ENCODE data around the gene RRM2.

RRM2 gene

DNA sequence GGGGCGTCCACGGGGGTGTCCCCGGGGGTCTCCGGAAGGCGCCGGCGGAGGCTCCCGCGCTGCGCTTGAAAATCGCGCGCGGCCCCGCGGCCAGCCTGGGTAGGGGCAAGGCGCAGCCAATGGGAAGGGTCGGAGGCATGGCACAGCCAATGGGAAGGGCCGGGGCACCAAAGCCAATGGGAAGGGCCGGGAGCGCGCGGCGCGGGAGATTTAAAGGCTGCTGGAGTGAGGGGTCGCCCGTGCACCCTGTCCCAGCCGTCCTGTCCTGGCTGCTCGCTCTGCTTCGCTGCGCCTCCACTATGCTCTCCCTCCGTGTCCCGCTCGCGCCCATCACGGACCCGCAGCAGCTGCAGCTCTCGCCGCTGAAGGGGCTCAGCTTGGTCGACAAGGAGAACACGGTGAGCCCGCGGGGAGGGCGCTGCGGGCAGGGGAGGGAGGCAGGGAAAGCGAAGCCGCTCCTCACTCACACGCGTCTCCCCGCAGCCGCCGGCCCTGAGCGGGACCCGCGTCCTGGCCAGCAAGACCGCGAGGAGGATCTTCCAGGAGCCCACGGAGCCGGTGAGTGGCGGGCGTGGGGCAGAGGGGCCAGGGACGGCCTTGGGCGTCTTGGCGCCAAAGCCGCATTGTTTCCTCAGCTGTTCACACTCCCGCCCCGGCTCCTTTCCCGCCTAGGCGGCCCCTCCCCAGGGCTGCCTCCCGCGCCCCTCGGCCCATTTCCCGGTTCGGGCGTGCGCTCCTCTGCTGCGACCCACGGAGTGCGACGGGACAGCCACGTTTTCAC is at the start of gene RRM2:
TSS of gene RRM2 (plus strand) at position 240 of the 781 bp plus-strand sequence. CDS start at position 300, 60 bp downstream.
- DNase-seq (ENCODE audit: low read depth) = peak; percentile 77

DNA sequence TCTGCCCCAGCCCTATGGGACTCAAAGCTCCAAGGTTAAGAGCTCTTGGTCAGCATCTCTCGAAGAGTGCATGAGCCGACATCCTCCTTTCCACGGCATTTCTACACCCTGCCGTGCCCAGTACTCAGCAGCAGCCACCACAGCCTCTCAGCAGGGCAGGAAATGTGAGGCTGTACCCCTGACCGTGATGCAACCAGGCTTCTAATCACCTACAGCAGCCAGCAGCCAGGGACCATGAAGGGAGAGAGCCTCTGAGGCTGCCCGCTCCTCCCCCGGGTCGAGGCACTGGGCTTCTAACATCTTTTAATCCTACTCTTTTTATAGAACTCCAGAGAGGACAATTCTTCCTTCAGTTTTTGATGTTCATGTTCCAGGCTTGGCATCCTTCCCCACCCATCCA is 48.8 kb upstream of the RRM2 start:
- DNase-seq (ENCODE audit: low read depth) = no peak

- no peak for DNase-seq (ENCODE audit: low read depth)
These were observed 47.4 kb upstream of the RRM2 start for GRCh38 chr2:10075101-10075500.

DNA sequence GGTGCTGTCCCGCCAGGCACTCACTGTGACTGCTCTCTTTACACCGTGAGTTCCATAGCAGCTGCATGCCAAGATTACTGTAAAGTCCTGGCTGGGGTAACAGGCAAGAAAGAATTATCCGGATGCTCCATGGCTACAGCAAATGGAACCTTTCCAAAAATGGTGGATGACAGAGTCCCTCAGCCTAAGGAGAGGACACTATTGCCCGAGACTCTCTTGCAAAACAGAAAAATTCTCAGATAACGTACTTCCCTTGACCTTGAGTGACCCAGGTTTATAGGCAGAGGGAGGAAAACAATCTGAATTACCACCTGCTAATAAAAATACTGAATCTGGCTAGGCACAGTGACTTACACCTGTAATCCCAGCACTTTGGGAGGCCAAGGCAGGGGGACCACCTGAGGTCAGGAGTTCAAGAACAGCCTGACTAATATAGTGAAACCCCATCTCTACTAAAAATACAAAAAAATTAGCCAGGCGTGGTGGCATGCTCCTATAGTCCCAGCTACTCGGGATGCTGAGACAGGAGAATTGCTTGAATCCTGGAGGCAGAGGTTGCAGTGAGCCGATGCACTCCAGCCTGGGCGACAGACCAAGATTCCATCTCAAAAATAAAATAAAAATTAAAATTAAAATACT is 46.8 kb upstream of the RRM2 start:
- no peak for DNase-seq (ENCODE audit: low read depth)

DNA sequence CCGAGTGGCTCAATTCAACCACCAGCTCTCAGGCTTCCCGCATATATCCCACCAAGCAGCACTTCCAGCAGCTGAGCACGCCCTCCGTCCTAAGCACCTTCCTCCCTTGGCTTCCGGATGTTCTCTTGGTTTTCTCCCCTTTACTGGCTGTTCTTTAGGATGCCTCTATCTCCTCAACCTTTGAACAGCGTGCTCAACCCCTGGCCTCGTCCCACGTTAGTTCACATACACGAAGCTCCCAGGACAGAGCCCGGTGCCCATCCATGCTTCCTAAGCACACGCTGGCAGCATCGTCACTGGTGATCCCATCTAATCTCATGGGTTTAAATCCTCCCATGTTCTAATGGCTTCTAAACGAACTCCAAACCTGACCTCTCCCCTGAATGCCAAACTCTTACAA is 46.0 kb upstream of the RRM2 start:
- no peak for DNase-seq (ENCODE audit: low read depth)

DNA sequence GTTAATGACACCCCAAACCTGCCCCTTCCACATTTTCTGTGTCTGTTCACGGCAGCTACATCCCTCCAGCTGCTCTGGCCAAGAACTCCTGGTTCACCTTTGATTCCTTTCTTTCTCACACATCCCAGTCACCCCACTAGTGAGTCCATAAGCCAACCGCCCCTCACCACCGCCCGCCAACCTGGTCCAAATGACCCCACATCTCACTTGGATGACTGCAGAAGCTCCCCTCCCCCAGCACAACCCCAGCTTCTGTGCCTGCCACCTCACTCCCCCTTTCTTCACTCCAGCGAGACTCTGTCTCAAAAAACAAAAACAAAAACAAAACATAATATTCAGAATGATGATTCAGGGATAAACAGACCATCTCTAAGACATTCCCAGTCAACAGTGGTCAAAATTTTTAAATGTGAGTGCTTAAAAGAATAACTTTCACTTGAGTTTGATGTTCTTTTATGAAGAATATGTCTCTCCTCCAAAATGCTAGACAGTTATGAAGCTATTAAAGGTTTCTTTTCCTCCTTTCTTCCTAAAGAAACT is 45.5 kb upstream of the RRM2 start:
- DNase-seq (ENCODE audit: low read depth) = no peak

GRCh38 chr2:10078001-10078400 is 44.5 kb upstream of the RRM2 start:
- no peak for DNase-seq (ENCODE audit: low read depth)

DNA sequence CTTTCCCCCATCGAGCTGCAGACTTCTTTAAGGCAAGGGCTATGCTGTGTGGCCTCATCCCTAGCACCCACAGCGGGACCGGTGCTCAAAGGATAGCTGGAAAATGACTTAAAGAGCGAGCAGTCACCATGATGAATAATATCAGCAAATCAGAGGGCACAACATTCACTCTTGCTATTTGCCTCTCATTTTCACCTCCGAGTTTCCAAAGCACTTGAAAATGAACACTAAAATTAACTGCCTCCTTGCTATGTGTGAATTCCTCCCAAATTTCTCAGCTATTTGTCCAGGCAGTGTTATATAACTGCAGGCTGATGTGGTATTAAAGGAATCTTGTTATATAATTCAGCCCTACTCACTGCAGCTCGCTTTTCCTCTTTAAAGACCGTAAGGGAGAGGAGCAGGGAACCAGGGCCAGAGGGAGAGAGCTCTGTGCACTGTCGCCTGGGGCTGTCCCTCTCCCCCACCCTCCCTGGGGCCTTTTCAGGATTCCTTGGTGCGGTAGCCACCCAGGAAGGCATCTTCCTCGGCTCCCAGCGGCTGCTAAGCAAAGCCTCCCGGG is 43.8 kb upstream of the RRM2 start:
- DNase-seq (ENCODE audit: low read depth) = no peak

- no peak for DNase-seq (ENCODE audit: low read depth)
These were observed 43.2 kb upstream of the RRM2 start for GRCh38 chr2:10079266-10079869.

GRCh38 chr2:10079870-10080535 is 42.5 kb upstream of the RRM2 start, which contains the start of gene CYS1:
Gene CYS1 (minus strand): TSS chr2:10080411. CDS start chr2:10080223, 188 bp downstream.
- DNase-seq (ENCODE audit: low read depth) = no peak

DNA sequence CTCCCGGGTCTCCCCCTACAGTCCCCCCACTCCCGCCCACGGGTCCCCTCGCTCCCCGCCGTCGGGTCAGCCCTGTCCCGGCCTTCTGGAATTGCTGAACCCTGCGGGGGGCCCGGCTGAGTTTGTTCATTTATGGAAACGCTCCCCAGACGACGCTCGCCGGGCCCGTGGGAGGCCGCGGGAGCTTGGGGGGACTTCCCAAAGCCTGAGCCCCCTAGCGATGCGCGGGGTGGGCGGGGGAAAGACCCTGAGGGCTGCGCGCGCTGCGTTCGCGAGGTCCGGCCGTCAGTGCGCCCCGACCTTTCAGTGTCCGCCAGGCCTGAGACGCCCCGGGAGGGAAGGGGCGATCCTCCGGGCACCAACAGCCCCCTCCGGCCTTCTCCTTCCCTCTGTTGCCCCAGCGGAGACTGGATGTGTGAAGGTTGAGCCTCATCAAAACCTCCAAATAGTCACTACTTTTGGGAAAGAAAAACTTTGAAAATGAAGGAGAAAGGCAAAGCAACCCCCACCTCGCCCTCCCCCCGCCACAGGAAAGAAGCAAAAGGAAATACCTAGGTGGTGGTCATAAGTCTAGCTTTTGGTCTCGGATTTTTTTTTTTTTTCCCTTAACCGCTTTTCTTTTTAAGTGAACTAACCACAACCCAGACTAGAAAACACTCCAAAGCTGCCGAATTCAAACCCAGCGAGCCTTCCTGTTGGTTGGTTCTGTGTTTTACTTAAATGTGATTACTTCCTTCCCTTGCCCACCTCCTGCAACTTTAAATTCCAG is 41.8 kb upstream of the RRM2 start:
- DNase-seq (ENCODE audit: low read depth) = no peak

- DNase-seq (ENCODE audit: low read depth) = no peak
These were observed 39.5 kb upstream of the RRM2 start for GRCh38 chr2:10083046-10083445.

GRCh38 chr2:10083692-10084211 is 38.8 kb upstream of the RRM2 start:
- DNase-seq (ENCODE audit: low read depth) = no peak

GRCh38 chr2:10084223-10084865 is 38.2 kb upstream of the RRM2 start:
- DNase-seq (ENCODE audit: low read depth) = no peak

DNA sequence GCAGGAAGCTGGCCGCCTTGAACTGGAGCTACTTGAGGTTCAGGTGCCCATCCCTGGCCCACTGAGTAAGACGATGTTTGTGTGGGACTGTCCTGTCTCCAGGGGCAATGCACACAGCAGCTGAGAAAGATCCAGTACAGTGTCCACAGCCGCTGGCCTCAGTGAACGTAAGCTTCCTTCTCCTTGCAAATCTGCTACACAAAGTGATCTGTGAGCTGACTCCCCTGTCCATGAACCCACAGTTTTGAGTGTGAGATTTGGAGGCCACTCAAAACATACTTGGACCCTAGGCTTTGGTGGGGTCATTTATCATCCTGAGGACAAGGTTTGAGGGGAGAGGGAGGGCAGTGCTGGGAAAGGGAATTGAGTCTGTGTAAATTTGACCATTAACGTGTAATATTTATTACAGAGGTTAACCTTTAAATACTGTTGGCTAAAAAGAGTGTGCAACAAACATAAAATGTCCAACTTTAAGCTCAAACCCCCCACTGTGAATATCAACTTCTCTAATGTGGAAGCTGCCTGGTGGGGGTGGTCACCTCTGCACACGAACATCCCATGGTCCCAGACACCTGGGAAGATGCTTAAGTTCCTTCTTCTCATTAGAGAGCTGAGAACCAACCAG is 37.4 kb upstream of the RRM2 start:
- DNase-seq (ENCODE audit: low read depth) = no peak

GRCh38 chr2:10085668-10086059 is 36.9 kb upstream of the RRM2 start:
- DNase-seq (ENCODE audit: low read depth) = no peak

DNA sequence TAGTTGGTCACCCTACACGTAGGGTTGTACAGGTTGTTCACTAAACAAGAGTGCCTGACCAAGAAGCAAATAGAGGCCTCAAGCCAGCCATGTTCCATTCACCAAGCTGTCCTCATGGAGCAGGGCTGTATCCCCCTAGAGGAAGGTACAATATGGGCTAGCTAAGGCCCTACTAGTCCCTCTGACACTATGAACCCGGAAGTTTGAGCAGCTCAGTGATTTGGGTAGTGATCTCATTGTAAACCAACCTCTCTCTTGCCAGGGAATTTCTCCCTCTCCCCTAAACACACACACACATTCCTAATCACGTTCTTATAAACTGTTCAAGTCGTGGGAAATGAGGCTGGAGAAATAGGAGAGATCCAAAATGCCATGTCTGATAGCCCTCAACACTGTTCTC is 35.6 kb upstream of the RRM2 start:
- DNase-seq (ENCODE audit: low read depth) = no peak

- no peak for DNase-seq (ENCODE audit: low read depth)
These were observed 35.2 kb upstream of the RRM2 start for GRCh38 chr2:10087360-10087759.

DNA sequence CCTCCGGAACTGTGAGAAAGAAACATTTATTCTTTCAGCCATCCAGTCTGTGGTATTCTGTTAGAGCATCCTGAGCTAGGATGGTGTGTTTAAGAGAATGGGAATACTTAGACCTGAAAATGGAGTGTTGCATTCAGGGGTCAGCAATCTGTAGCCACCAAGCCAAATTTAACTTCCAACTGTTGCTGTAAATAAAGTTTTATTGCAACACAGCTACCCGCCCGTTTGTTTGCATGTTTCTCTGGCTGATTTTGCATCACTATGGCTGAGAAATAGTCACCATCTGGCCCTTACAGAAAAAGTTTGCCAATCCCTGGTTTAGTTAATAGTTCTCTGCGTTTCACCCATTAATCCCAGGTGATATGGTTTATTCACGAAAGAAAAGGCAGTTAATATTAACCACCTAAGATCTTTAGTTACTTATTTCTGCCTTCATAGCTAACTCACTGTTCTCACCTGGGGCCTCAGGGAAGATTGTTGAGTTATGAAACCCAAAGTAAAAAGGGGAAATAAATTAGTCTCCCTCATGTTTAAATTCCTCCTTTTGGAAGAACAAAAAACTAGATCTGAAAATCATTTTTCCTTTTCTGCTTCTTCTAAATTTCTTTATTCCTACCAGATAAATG is 32.9 kb upstream of the RRM2 start:
- no peak for DNase-seq (ENCODE audit: low read depth)

All from stimulated activated CD8-positive, alpha-beta memory T cell treated with anti-CD3 and anti-CD28 coated beads, Interleukin-7, amount 100 ng/mL, for 24 hours (primary cell).